K562 (cell line): ENCODE results near the gene LCN12. TPM values are rescaled to one million over a fixed set of nuclear protein-coding genes. Genes with fewer than 3 reads are reported as not detected.

ENCODE experiments used
- ATF1 ChIP-seq, 2 experiments: fragments of 450-650 bp in 1 of 2; IDR thresholded peaks; 2 replicates each; pipeline ENCODE4 v1.6.1; 2016; ENCODE audit warnings: missing compliant biosample characterization in 1 of 2, missing genetic modification characterization in 1 of 2
- CEBPG ChIP-seq, 3 experiments: fragments of 200-800 bp in 1 of 3; sonication (Bioruptor generic) in 1 of 3; sonication (generic) in 1 of 3; formaldehyde crosslinking in 1 of 3; IDR thresholded peaks in 2 of 3; conservative IDR thresholded peaks in 1 of 3; 2 replicates each; pipeline versions ENCODE4 v1.6.1 to v1.8.0; 2016 to 2022; ENCODE audit warnings: missing compliant biosample characterization in 2 of 3, missing genetic modification characterization in 2 of 3, mild to moderate bottlenecking in 1 of 3, missing genetic modification reagents in 1 of 3
- E2F5 ChIP-seq: sonication (generic); formaldehyde crosslinking; IDR thresholded peaks from 2 replicates; pipeline ENCODE4 v1.8.0; 2022; ENCODE audit warnings: mild to moderate bottlenecking, missing genetic modification reagents
- HNRNPLL ChIP-seq: fragments of 200-400 bp; formaldehyde crosslinking; IDR thresholded peaks from 2 replicates; pipeline ENCODE4 v1.6.1; 2017; ENCODE audit warnings: low read length, low read depth, mild to moderate bottlenecking; ENCODE audit not compliant: poor library complexity, severe bottlenecking
- JUN ChIP-seq, 2 experiments: sonication (generic) in 1 of 2; formaldehyde crosslinking in 1 of 2; IDR thresholded peaks; 2 replicates each; pipeline versions ENCODE4 v1.6.1 to v1.8.0; 2012 to 2022; ENCODE audit warnings: borderline replicate concordance in 2 of 2, mild to moderate bottlenecking in 2 of 2, improper control_type of control experiment in 1 of 2, low read depth in 1 of 2, low read length in 1 of 2, missing genetic modification reagents in 1 of 2
- MAZ ChIP-seq, 2 experiments: fragments of 450-650 bp in 1 of 2; sonication (generic) in 1 of 2; formaldehyde crosslinking; IDR thresholded peaks in 1 of 2; conservative IDR thresholded peaks in 1 of 2; 2 replicates each; pipeline versions ENCODE4 v1.4.0 to v1.5.0; 2020; ENCODE audit warnings: mild to moderate bottlenecking in 1 of 2, missing genetic modification reagents in 1 of 2
- SETDB1 ChIP-seq: IDR thresholded peaks from one replicate; pipeline ENCODE4 v1.6.1; 2012; ENCODE audit warnings: low read length, control low read depth, inconsistent platforms
- SMAD4 ChIP-seq: fragments of 250-450 bp; sonication (Bioruptor Pico); conservative IDR thresholded peaks from 2 replicates; pipeline ENCODE4 v1.8.0; 2021; ENCODE audit warnings: inconsistent platforms, mild to moderate bottlenecking, moderate library complexity
- TSHZ1 ChIP-seq: fragments of 250-450 bp; sonication (Bioruptor Pico); IDR thresholded peaks from 2 replicates; pipeline ENCODE4 v1.4.0; 2020; ENCODE audit warnings: mild to moderate bottlenecking, moderate library complexity
- ZBTB12 ChIP-seq: fragments of 250-450 bp; sonication (Bioruptor Pico); IDR thresholded peaks from 2 replicates; pipeline ENCODE4 v1.4.0; 2020
- ZNF561 ChIP-seq: fragments of 450-650 bp; formaldehyde crosslinking; conservative IDR thresholded peaks from 2 replicates; pipeline ENCODE4 v1.4.0; 2020; ENCODE audit warnings: mild to moderate bottlenecking, moderate library complexity
- ZNF592 ChIP-seq: fragments of 450-650 bp; IDR thresholded peaks from 2 replicates; pipeline ENCODE4 v1.6.1; 2017; ENCODE audit warnings: antibody characterized with exemption, mild to moderate bottlenecking
- polyA plus RNA-seq, 8 experiments: library from polyadenylated mRNA; depleted of rRNA in 4 of 8; stranded (reverse) in 5 of 8; unstranded in 3 of 8; fragments of >200 nt; fragmentation: Nextera tagmentation in 2 of 8; fragmentation: Illumina TruSeq in 1 of 8; extraction: Ambion mirVana in 2 of 8; extraction: Trizol in 1 of 8; gene quantifications; 2 replicates each; pipeline versions ENCODE4 v1.2.1 to v1.2.3, GENCODE V29; 2011 to 2014; ENCODE audit warnings: inconsistent platforms in 1 of 8, missing spikeins in 1 of 8
- total RNA-seq, 7 experiments: library from RNA; depleted of rRNA in 6 of 7; stranded (reverse); fragments of >200 nt in 6 of 7; fragmentation: Illumina TruSeq in 2 of 7; extraction: Trizol in 2 of 7; gene quantifications; 2 replicates each; pipeline versions ENCODE4 v1.2.1 to v1.2.3, GENCODE V29; 2011 to 2021; ENCODE audit warnings: low replicate concordance in 1 of 7

The LCN12 gene
- total and polyA plus RNA-seq, 9 of the 15 experiments (the other 6 are each of a cell fraction or from before 2014, with no cell fraction given), result 0.05 TPM; not detected in 8

- TF ChIP-seq MAZ (CRISPR knock-in tag; conservative IDR thresholded peaks at IDR 0.05 in 1 of 2, IDR thresholded peaks at IDR 0.05 in 1 of 2), result peak; percentile 52 to 74
- TF ChIP-seq TSHZ1 (CRISPR knock-in tag), result no peak
- TF ChIP-seq ZBTB12 (CRISPR knock-in tag), result no peak
- TF ChIP-seq HNRNPLL, result peak; percentile 39
- TF ChIP-seq JUN (IDR thresholded peaks at IDR 0.05; ENCODE audit: borderline replicate concordance, low read depth, low read length), result no peak; the same call in 1 of the 2 replicates
- TF ChIP-seq JUN (CRISPR knock-in tag; IDR thresholded peaks at IDR 0.05; ENCODE audit: borderline replicate concordance), result peak; percentile 69; the same call in 1 of the 2 replicates
- no peak for TF ChIP-seq SETDB1
- peak; percentile 68 for TF ChIP-seq SMAD4 (CRISPR knock-in tag)
- TF ChIP-seq ATF1 (CRISPR knock-in tag; IDR thresholded peaks at IDR 0.05), result no peak
- TF ChIP-seq ATF1 (tag; IDR thresholded peaks at IDR 0.05), result peak; percentile 27; the same call in 1 of the 2 replicates
- no peak for TF ChIP-seq CEBPG (CRISPR knock-in tag; IDR thresholded peaks at IDR 0.05)
- TF ChIP-seq CEBPG (tag; conservative IDR thresholded peaks at IDR 0.05 in 1 of 2, IDR thresholded peaks at IDR 0.05 in 1 of 2), result no peak
- TF ChIP-seq ZNF561, result 0 out of 2 replicates have a peak, but pooled peaks have one; percentile 40
- peak; percentile 62; the same call in 1 of the 2 replicates for TF ChIP-seq E2F5 (CRISPR knock-in tag)
- peak; percentile 76 for TF ChIP-seq ZNF592
These were observed 40.1 kb downstream of the LCN12 start, which contains the start of gene PAXX (continued) for GRCh38 chr9:136991993-136992818.
